ENCODE results near the gene SLC1A1. TPM values are rescaled to one million over a fixed set of nuclear protein-coding genes. Genes with fewer than 3 reads are reported as not detected.

Gene SLC1A1
- total RNA-seq, 2 donors from 2014 or later = 2.6 to 5.2 TPM

- ATAC-seq = no peak
- Histone ChIP-seq H3K9me3 (no peaks in the 10 kb centered on the region), H3K27me3 (no peaks in the 10 kb centered on the region), H3K36me3 (replicated peaks in 1 of 2; ENCODE audit: insufficient read depth in 1 of 2, low read depth in 2 of 2) (no peaks in the 10 kb centered on the region), H3K4me3 (no peak overlapping the region), H3K4me1 (no peaks in the 10 kb centered on the region), H3K27ac (no peak overlapping the region)
- intact Hi-C loops (cut with DNase I) = no loop called here
- WGBS, 2 donors = 92 to 100% methylated on average over 1 of the region's 1 CpG
- DNase-seq = no peak
- no peak for TF ChIP-seq CTCF (IDR thresholded peaks at IDR 0.05)
- no peak for TF ChIP-seq POLR2A (IDR thresholded peaks at IDR 0.05)
Observed at GRCh38 chr9:4584636-4585035, 94.4 kb downstream of the SLC1A1 start.

GRCh38 chr9:4585135-4585534 lies 94.9 kb downstream of the SLC1A1 start:
- ATAC-seq (no peak), DNase-seq (no peak)
- no peak overlapping the region for H3K4me3 ChIP-seq
- no peaks in the 10 kb centered on the region for H3K9me3 ChIP-seq
- no peaks in the 10 kb centered on the region for H3K4me1 ChIP-seq
- H3K36me3 ChIP-seq (replicated peaks in 1 of 2; ENCODE audit: insufficient read depth in 1 of 2, low read depth in 2 of 2) = no peaks in the 10 kb centered on the region
- TF ChIP-seq POLR2A (IDR thresholded peaks at IDR 0.05) (no peak), CTCF (IDR thresholded peaks at IDR 0.05) (no peak)
- H3K27ac ChIP-seq = no peak overlapping the region
- WGBS, 2 donors = 91 to 92% methylated on average over 5 of the region's 5 CpGs
- H3K27me3 ChIP-seq = no peaks in the 10 kb centered on the region
- intact Hi-C loops (cut with DNase I) = no loop called here

- H3K4me3 ChIP-seq = no peak overlapping the region
- no peaks in the 10 kb centered on the region for H3K36me3 ChIP-seq (replicated peaks in 1 of 2; ENCODE audit: insufficient read depth in 1 of 2, low read depth in 2 of 2)
- ATAC-seq = no peak
- no peaks in the 10 kb centered on the region for H3K4me1 ChIP-seq
- DNase-seq = no peak
- H3K27ac ChIP-seq = no peak overlapping the region
- no peak for TF ChIP-seq CTCF (IDR thresholded peaks at IDR 0.05)
- no peak for TF ChIP-seq POLR2A (IDR thresholded peaks at IDR 0.05)
- intact Hi-C loops (cut with DNase I) = no loop called here
- H3K9me3 ChIP-seq = no peaks in the 10 kb centered on the region
- WGBS, 2 donors = 79 to 84% methylated on average over 2 of the region's 2 CpGs
- no peaks in the 10 kb centered on the region for H3K27me3 ChIP-seq
Observed at GRCh38 chr9:4588721-4589120, 98.5 kb downstream of the SLC1A1 start.

- H3K27me3 ChIP-seq = no peaks in the 10 kb centered on the region
- H3K27ac ChIP-seq = no peak overlapping the region
- WGBS, 2 donors = 86 to 95% methylated on average over 7 to 8 of the region's 8 CpGs
- no peaks in the 10 kb centered on the region for H3K4me1 ChIP-seq
- H3K36me3 ChIP-seq (replicated peaks in 1 of 2; ENCODE audit: insufficient read depth in 1 of 2, low read depth in 2 of 2) = no peaks in the 10 kb centered on the region
- no peak overlapping the region for H3K4me3 ChIP-seq
- DNase-seq = no peak
- ATAC-seq = no peak
- no peaks in the 10 kb centered on the region for H3K9me3 ChIP-seq
- TF ChIP-seq CTCF (IDR thresholded peaks at IDR 0.05) = no peak
- no peak for TF ChIP-seq POLR2A (IDR thresholded peaks at IDR 0.05)
- intact Hi-C loops (cut with DNase I) = no loop called here
Observed at GRCh38 chr9:4590430-4591122, 100.3 kb downstream of the SLC1A1 start.

GRCh38 chr9:4591123-4591500 lies 100.8 kb downstream of the SLC1A1 start:
- H3K27ac ChIP-seq = no peak overlapping the region
- no peaks in the 10 kb centered on the region for H3K4me1 ChIP-seq
- no peaks in the 10 kb centered on the region for H3K27me3 ChIP-seq
- no peaks in the 10 kb centered on the region for H3K9me3 ChIP-seq
- 60 to 63% methylated on average over 4 of the region's 4 CpGs for WGBS, 2 donors
- no peak overlapping the region for H3K4me3 ChIP-seq
- DNase-seq = no peak
- H3K36me3 ChIP-seq (replicated peaks in 1 of 2; ENCODE audit: insufficient read depth in 1 of 2, low read depth in 2 of 2) = no peaks in the 10 kb centered on the region
- ATAC-seq = no peak
- TF ChIP-seq POLR2A (IDR thresholded peaks at IDR 0.05) (no peak), CTCF (IDR thresholded peaks at IDR 0.05) (no peak)
- intact Hi-C loops (cut with DNase I) = no loop called here
